ENCODE results near the gene KCNJ15. TPM values are rescaled to one million over a fixed set of nuclear protein-coding genes. Genes with fewer than 3 reads are reported as not detected.

The KCNJ15 gene
- total RNA-seq, 1 experiment from 2014 or later, result not detected

- H3K4me2 ChIP-seq (ENCODE audit: low read length), result no peak overlapping the region
- H3K9ac ChIP-seq (ENCODE audit: low read length), result no peak overlapping the region
- ATAC-seq, result no peak
- no peak for DNase-seq (ENCODE audit: low read depth, low spot score)
- no peaks in the 10 kb centered on the region; a peak in 1 of 4 replicates for H3K9me3 ChIP-seq (ENCODE audit: control insufficient read depth in 1 of 2, insufficient read depth in 1 of 2, low read depth in 1 of 2, low read length in 2 of 2)
- no peaks in the 10 kb centered on the region for H3K36me3 ChIP-seq (ENCODE audit: control insufficient read depth in 1 of 2, insufficient read depth in 2 of 2, low read length in 2 of 2)
- intact Hi-C loops (cut with micrococcal nuclease), result no loop called here
- no peaks in the 10 kb centered on the region for H4K20me1 ChIP-seq (ENCODE audit: insufficient read depth)
- TF ChIP-seq FOSL1 (IDR thresholded peaks at IDR 0.05; ENCODE audit: low read depth) (no peak), REST (IDR thresholded peaks at IDR 0.05; ENCODE audit: low read depth) (no peak), ZBTB33 (IDR thresholded peaks at IDR 0.05; ENCODE audit: extremely low read depth, insufficient replicate concordance, low read length) (no peak), MAX (IDR thresholded peaks at IDR 0.05) (no peak)
- H3K27ac ChIP-seq (ENCODE audit: low read depth, low read length), result no peak overlapping the region
- no peak overlapping the region for H3K4me3 ChIP-seq (replicated peaks in 1 of 2; ENCODE audit: low read depth in 1 of 2, low read length in 2 of 2)
- no peaks in the 10 kb centered on the region for H3K79me2 ChIP-seq (ENCODE audit: insufficient read depth, low read length)
- CTCF ChIA-PET, result no interaction called here
- POLR2A ChIA-PET, result no interaction called here
- RAD21 ChIA-PET (ENCODE audit: low non-redundant PET in 1 of 2, low total read pairs in 2 of 2, uncharacterized antibody in 2 of 2, unreplicated experiment in 2 of 2), result no interaction called here
- no peaks in the 10 kb centered on the region for H3K9me2 ChIP-seq (ENCODE audit: insufficient read depth)
- H2AFZ ChIP-seq (ENCODE audit: low read depth, low read length, poor library complexity, severe bottlenecking), result no peak overlapping the region
- no peaks in the 10 kb centered on the region for H3K4me1 ChIP-seq (ENCODE audit: control insufficient read depth in 1 of 2, insufficient read depth in 2 of 2, low read length in 2 of 2)
- no TSS peak for BruUV-seq (replicated peaks)
- no peaks in the 10 kb centered on the region for H3K27me3 ChIP-seq (ENCODE audit: insufficient read depth, low read length)
Observed at GRCh38 chr21:38315122-38315521, 58.3 kb downstream of the KCNJ15 start.

All from HCT116 (cell line).